Muscle of arm (tissue), 12 donors: ENCODE results near the gene DCTN1. TPM values are rescaled to one million over a fixed set of nuclear protein-coding genes. Genes with fewer than 3 reads are reported as not detected.

Experiments used
- DNase-seq: peaks from one replicate; pipeline ENCODE4 v3.0.0-alpha.2; 2013
- polyA plus RNA-seq, 12 donors: library from polyadenylated mRNA; unstranded; fragments of 120-200 nt; gene quantifications; one replicate each; pipeline ENCODE4 v1.2.1, GENCODE V29; 2013; ENCODE audit not compliant: insufficient read length in 12 of 12

DCTN1 gene
- polyA plus RNA-seq, 12 donors = 81.5 to 146 (median 93.2) TPM; not detected in 1

DNA sequence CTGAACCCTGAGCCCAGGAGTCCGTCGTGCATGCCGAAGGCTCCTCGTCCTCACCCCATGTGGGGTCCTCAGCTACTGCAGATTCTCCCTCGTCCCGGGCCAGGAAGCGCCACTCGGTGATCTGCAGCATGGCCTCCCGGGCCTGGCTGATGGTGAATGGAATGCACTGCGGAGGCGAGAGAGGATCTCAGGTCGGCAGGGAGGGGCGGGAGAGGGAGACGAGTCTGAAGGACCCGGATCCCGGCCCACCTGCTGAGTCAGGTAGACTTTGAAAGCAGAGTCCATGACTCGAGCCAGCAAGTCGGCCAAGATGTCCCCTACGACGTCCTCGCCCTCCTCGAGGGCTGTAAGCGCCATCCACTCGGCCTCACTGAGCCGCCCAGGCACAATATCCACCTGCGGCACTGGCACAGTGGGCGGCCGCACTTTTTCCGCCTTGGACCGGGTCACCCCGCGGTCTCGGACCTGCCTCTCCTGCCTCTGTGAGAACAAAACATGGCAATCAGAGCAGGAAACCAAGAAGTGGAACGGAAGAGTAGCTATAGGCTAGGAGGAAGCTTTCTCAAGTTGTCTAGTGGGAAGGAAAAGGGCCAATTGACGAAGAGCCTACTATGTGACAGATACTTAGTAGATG lies 35.8 kb upstream of the DCTN1 start:
- no peak for DNase-seq

DNA sequence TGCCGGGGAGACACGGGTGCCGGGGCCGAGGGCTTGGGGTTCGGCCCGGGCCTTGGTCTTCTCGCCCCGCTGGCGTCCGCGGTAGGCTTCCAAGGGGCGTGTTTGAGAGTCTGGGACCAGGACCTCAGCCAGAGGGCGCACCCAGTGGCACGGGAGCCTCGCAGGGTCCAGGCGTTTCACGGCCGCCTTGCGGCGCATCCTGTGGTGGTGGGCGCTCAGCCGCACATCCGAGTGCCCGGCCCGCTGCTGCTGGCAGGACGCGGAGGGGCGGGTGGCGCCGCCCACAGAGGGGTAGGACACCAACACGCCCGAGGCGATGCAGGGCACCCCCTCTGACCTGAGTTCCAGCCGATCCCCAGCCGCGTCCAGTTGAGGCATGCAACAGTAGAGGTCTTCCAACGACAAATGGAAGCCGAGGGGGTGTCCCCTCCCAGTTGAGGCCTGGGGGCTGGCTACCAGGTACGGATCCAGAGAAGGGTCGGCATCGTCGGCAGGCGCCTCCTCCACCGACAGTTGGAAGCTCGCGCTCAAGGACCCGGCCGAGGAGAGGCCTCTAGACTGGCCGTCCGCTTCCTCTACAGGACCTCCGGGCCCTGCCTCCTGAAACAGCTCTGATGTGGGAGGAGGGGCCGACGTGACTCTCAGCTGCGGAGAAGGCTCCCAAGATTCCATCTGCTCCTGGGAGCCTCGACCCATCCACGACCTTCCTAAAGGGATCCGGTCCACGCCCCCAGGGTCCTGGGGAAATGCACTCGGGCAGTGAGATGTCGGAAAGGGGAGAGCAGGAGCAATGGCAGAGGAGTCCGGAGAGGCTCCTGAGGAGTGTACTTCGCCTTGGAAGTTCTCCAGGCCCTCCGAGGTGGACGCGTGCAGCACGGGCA lies 35.0 kb upstream of the DCTN1 start:
- peak; percentile 61 for DNase-seq

DNA sequence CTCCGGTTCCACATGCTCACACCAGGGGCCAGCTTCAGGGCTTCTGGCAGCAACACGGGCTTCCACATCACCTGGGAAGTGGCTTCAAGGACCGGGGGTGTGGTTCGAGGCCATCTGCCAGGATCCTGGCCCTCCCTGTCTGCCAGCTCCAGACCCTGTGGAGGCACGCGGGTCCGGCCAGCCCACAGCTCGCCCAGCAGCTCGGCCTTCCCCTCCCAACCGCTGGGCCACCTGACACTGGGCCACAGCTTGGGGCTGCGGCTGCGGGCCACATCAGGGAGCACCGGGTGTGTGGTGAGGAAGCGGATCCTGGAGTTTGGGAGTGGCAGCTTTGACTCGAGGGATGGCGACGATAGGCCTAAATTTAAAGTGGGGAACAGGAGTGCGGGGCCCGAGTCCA lies 34.3 kb upstream of the DCTN1 start:
- no peak for DNase-seq

DNA sequence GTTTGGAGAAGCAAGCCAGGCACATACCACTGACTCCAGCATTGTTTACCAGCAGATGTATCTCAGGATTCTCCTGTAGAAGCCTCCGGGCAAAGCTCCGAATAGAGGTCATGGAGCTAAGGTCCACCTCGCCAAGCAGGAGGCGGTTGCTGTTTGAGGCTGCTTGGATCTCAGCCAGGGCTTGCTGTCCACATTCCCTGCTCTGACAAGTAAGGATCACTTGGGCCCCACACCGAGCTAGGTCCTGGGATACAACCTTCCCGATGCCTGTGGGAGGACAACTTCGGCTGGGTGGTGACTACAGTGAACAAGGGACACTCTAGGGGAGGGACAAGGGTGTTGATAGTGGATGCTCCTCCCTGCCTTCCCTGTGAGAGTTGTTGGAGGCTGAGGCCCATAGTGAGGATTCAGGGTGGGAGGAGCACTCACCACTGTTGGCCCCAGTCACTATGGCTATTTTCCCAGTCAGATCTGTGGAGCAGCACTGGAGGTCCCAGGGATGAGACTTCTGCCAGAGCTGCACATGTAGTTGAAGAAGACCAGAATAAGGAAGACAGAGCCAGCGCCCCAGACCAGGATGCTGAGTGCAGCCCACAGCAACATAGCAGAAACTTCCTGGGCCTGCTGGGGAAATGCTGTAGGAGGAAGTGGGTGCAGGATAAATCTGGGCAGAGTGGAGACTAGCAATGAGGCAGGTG lies 33.0 kb upstream of the DCTN1 start:
- peak; percentile 78 for DNase-seq

DNA sequence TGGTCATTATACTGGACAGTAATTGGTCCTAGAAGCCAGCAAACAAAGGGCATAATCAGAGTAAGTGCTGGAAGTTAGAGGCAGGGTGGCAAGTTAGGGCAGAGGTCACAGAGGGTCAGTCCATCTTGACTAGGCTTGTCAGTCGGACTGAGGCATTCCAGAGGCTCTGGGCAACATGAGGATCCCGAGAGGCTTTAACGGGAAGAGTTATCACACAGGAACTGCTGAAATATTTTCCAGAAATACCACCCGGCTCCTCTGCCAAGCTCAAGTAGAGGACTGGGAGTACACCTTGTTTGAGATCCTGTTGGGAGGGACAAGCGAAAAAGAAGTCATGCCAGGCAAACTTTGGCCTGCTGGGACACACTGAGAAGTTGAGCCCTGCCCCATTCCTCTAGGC lies 27.6 kb upstream of the DCTN1 start:
- no peak for DNase-seq

DNA sequence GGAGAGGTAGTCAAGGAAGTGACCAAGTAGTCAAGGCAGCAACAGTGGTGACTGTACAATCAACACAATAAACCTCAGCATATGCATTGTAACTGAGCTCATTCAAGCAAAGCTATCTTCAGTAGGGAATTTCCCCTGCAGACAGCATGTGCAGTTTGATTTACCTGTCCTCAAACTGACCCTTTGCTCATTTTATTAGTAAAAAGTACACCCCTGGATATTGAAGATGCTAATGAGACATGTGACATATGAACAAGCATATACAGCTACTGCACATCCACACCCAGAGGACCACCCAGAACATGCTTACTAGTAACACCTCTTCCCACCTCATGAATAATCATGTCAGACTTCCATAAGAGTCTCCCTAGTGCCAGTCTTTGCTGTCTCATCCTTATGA lies 25.9 kb upstream of the DCTN1 start:
- DNase-seq = no peak

DNA sequence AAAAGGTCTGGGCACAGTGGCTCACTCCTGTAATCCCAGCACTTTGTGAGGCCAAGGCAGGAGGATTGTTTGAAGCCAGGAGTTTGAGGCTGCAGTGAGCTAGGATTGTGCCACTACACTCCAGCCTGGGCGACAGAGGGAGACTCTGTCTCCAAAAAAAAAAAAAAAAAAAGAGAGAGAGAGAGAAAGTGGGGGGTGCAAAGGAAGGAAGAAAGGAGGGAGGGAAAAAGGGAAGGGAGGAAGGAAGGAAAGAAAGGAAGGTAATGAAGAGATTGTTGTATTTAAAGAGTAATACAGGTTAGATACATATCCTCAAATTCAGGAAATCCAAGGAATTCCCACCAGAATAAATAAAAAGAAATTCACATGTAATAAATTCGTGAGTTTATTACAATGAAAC lies 21.8 kb upstream of the DCTN1 start:
- DNase-seq = no peak

DNA sequence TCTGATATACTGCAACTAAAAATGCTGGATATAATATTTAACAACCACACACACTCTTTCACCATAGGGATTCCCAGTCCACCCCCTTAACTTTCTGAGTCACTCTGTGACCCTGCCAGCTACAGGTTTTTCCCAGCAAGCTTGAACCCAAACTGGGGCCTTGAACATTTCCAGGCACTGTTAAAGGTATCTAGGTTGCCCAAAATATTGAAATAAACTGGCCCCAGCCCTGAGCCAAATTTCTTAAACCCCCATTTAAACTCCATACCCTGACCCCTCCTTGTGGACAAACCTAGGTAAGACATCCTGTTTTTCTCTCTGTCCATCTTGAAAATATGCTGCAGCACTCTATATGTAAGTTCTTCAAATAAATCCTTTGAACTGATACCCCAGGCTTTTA lies 19.7 kb upstream of the DCTN1 start:
- DNase-seq = no peak

DNA sequence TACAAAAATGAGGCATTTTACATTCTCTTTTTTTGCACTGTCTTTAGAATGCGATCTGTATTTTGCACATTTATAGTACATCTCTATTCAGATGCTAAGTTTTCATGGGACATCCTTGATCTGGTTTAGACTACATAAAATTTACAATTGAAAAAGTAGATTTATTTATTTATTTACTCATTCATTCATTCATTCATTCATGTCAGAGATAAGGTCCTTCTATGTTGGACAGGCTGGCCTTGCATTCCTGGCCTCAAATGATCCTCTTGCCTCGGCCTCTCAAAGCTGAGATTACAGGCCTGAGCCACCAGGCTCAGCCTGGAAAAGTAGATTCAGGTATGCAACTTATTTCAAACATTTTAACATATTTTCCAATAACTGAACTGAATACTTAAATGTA lies 16.0 kb upstream of the DCTN1 start:
- DNase-seq = no peak

DNA sequence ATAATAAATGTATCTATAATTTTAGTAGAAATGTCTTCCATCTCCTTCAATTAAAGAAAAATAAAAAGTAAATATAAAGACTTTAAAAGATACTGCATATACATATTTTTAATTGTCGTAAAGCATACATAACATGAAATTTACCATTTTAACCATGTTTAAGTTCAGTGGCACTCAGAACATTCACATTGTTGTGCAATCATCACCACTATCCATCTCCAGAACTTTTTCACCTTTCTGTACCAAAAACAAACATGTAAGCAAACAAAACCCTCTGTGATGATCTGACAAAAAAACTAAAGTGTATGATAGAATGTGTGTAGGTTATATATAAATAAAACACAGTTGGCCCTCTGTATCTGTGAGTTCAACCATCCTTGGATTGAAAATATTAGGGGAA lies 13.4 kb upstream of the DCTN1 start:
- no peak for DNase-seq

DNA sequence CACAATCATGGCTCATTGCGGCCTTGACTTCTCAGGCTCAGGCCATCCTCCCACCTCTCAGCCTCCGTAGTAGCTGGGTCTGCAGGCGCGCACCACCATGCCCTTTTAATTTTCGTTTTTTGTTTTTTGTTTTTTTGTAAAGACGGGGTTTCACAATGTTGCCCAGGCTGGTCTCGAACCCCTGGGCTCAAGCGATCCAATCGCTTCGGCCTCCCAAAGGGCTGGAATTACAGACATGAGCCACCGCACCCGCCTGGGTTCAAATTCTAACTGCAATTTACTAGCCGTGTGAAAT lies 12.3 kb upstream of the DCTN1 start:
- DNase-seq = no peak

DNA sequence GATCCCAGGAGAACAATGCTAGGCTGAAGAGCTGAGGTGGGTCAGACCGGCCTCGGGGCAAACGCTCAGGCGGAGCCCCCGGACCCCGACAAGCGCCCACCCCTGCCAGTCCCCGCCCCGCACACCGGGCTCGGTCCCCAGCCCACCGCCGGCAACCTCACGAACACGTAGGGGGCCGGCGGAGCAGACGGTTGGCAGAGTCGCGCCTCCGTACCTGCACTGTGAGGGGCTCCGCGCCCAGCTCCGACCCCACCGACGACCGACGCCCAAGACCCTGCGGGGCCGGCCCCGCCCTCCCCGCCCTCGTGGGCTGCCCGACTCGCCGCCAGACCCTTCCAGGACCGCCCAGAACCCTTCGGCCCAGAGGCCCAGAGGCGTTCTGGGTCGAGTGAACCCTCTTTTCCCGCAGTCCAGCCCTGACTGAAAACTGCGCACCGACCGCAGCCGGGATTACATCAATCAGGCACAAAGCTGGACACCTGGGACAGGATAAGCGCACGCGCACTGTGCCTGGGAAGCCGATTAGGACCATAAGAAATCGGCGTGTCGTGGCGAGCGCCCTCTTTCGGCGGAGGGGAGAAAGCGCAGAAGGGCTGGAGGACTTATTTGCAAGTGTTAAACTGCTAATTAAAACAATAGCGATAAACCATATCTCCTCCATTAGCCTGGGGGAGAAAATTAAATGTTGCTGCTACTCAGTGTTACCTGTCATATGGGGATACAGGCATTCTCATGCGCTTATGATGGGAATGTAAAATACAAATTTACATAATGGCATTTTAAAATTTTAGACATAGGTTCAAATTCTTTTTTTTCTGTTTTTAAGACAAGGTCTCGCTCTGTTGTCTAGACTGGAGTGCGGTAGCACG lies 11.7 kb upstream of the DCTN1 start:
- DNase-seq = peak; percentile 96

DNA sequence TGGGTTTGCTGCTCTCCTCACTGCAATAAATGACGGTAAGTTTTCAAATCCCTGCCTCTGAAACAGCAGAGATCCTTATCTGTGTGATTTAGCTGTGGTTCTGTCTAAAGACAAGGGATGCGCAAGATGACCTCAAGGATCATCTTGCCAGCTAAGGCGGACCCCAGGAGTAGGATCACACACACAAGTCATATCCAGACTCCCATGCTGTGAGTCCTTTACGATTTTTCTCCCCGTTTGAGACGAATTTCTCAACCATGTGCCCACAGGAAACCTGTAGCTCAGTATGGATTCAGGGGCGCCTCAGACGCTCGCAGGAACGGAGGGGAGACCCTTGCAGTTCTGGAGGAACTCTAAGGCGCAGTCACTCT lies 11.1 kb upstream of the DCTN1 start:
- DNase-seq = peak; percentile 34

DNA sequence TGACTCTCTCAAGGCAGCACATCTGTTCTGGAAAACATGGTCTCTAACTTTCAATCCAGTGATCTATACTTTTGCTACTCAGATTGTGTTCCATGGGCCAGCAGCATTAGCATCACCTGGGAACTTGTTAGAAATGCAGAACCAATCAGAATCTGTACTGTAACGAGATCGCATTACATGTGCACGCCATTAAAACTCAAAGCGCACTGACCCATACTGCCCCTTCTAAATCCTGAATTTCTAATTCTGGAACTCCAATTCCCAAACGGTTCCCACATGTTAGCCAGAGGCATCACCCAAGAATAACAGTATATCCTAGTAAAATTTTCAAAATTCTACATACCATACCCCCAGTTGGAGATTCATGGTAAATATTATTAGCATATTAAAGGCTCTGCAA lies 10.5 kb upstream of the DCTN1 start:
- no peak for DNase-seq

DNA sequence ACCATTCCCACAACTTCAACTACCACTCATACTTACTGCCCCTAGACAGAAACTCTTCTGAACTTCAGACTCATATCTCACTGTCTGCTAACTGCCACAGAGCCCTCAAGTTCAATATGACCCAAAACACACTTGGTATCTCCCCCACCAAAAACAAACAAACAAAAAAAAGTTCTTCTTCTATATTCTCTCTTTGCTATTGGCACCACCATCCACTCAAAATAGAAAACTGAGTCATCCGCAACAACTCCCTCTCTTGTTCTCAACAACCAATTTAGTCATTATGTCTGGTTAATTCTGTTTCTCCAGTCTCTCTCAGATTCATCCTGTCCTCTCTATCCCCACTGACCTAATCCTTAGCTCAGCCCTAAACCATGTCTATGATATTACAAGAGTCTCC lies 7.2 kb upstream of the DCTN1 start:
- no peak for DNase-seq

DNA sequence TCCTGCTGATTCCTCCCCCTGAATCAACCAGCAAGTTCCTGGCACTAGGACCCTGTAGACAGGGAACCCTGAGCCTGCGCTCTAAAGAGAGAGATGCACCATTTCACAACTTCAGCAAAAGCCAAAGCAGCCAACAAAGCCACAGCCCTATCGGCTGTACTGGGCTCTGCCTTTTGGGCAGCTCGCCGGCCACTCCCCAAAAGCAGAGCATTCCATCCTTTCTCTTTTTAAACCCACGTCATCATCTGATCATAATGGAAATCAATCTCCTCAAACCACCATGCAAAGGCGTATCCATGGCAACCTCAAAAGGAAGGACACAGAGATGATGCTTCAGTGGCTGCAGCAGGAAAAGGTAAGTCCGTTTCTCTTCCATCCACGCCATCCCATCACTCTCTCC lies 5.3 kb upstream of the DCTN1 start:
- no peak for DNase-seq

DNA sequence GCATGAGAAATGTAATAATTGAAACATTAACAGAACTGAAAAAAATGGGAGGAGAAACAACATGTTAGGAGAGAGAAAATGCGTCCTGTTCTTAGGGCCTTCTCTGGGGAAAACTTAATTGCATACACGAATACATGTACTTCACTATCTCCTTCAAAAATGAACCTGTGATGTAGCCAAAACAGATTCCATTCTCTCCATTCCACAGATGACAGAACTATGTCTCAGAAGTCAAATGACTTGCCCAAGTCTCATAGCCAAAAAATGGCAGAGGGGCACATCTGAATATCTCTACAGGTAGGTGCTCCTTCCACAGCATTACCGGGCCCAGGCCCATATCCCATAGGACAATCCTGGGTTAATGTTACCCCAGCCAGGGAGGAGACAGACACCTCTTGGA lies 3.9 kb upstream of the DCTN1 start:
- no peak for DNase-seq

DNA sequence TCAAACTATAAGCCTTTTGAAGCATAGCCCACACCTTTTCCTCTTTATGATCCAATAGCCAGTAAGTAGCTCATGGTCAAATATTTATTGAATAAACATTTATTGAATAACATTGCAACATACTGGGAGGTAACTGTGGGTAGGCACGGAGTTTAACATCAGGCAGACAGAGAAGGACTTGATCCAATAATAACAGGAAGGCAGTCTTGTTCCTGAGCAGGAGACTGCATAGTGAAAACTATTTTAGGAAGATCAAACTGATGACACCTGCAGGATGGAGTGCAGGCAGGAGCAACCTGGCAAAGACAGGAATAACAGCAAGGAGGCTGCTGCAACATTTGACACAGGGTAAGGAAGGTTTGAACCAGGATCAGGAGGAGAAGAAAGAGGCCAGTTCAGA lies 3.1 kb upstream of the DCTN1 start:
- no peak for DNase-seq

DNA sequence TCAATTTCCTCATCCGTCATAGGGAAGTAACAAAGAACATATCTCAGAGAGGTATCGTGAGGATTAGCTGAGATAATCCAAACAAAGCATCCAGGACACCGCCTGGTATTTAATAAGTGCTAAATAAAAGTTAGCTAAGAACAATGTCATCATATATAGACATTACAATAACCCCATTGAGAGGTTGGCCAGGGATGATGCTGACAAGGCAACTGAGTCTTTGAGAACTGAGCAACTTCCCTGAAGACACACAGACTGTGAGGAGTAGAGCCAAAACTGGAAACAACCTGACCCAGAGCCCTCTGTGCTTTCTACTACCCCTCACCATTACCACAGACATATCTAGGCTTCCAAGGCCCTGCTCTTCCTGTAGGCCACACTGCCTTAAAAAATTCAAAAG lies 1.6 kb upstream of the DCTN1 start:
- no peak for DNase-seq

DNA sequence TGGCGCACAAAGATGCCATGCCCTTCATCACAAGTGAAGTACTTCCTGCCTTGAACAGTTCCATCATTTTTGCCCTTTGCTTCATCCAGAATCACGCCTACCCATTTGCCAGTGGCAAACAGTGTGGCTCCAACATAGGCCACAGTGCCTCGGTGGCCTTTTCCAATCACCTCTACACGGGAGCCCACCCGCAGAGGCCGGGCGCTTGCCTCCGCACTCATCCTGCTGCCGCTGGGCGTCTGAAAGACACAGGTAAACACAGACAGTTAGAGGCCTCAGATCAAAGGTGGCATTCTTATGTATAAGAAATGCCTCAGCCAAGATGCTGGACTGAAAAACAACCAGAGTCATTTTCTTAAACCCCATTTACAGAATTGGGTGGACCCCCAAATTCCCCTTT lies 2.1 kb downstream of the DCTN1 start:
- DNase-seq = no peak

DNA sequence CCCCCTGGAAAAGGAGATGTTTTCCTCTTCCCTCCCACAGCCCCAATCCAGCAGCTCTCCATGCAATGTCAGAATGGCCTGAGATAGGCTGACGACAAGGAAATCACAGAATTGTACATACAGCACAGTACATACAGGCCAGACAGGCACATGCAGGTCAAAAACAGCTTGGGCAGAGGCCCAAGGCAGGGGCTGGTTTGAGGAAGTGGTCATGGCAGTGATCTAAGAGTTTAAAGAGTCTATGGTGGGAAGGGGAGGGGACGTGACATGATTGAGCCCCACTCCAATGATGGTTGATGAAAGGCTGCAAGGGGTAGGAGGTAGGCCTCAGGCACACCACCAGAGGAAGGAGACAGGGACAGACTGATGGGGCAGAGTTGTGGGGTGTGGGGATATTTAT lies 4.3 kb downstream of the DCTN1 start:
- no peak for DNase-seq

DNA sequence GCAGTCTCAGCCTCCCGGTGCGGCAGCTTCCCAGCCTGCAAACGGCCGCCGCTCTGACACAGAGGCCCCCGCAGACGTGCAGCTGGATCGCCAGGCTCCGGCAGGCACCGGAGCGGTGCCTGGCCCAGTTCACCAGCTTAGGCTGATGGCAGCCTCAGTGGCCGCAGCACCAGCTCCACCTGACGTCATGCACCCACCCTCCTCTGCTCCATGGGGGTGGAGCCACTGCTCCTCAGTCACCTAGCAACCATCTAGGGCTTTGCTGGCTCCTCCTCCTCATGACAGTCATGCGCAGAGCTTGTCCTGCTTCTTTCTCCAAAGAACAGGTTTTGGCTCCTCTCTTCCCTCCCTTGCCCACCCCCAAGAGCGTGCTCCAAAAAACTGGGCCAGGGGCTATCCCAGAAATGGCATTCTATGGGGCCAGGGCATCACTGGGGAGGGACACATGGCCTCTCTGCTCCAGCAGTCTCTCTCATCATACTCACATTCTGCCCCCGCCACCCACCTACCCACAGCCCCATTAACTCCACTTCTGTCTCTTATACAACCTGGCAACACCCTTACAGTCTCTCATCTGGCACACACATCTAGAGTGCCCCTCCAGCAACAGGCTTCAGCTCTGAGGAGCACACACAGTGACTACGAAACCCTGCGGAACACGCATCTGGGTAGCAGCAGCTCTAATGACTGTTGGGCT lies 5.5 kb downstream of the DCTN1 start:
- DNase-seq = peak; percentile 68
